ENCODE measurements around the gene TAL2. TPM values are rescaled to one million over a fixed set of nuclear protein-coding genes. Genes with fewer than 3 reads are reported as not detected.
A peak's percentile ranks its signal among the peaks of the same experiment; 100 is the strongest.

Gene TAL2
- total and polyA plus RNA-seq, 10 of the 15 experiments (the other 5 are each of a cell fraction or from before 2014, with no cell fraction given), result 0.16 to 0.51 (median 0.34) TPM; not detected in 1

- TF ChIP-seq DPF2 (IDR thresholded peaks at IDR 0.05) (peak; percentile 41; the same call in 1 of the 2 replicates), ZNF217 (IDR thresholded peaks at IDR 0.05) (no peak), CTCF (IDR thresholded peaks at IDR 0.05 in 2 of 3, conservative IDR thresholded peaks at IDR 0.05 in 1 of 3; ENCODE audit: control insufficient read depth in 2 of 3, extremely low read depth in 1 of 3, insufficient read depth in 1 of 3, low read depth in 3 of 3, low read length in 3 of 3) (no peak), SMARCA5 (IDR thresholded peaks at IDR 0.05) (0 out of 2 replicates have a peak, but pooled peaks have one; percentile 41), CBX5 (IDR thresholded peaks at IDR 0.05; ENCODE audit: low read depth) (no peak), NR2C2 (IDR thresholded peaks at IDR 0.05; ENCODE audit: borderline replicate concordance, control insufficient read depth, insufficient read length, low read depth) (no peak), SUPT20H (IDR thresholded peaks at IDR 0.05; ENCODE audit: borderline replicate concordance, control insufficient read depth, low read depth, low read length) (no peak), SIX5 (IDR thresholded peaks at IDR 0.05; ENCODE audit: low read depth, low read length, severe bottlenecking) (no peak), SREBF2 (IDR thresholded peaks at IDR 0.05; ENCODE audit: low read length) (no peak), PKNOX1 (IDR thresholded peaks at IDR 0.05) (no peak), SMC3 (IDR thresholded peaks at IDR 0.05; ENCODE audit: borderline replicate concordance, low read length) (no peak), HCFC1 (IDR thresholded peaks at IDR 0.05; ENCODE audit: low read length) (no peak), KDM1A (IDR thresholded peaks at IDR 0.05; ENCODE audit: borderline replicate concordance) (no peak), SREBF1 (IDR thresholded peaks at IDR 0.05; ENCODE audit: low read length) (no peak), RAD51 (IDR thresholded peaks at IDR 0.05) (no peak), ZBTB11 (CRISPR knock-in tag; IDR thresholded peaks at IDR 0.05) (no peak), STAT3 (IDR thresholded peaks at IDR 0.05; ENCODE audit: low read depth, low read length) (0 out of 2 replicates have a peak, but pooled peaks have one; percentile 40), FOS (IDR thresholded peaks at IDR 0.05; ENCODE audit: borderline replicate concordance, extremely low read depth, insufficient read length) (no peak), HSF1 (IDR thresholded peaks at IDR 0.05; ENCODE audit: low read depth, low read length) (no peak)
These were observed 32.8 kb downstream of the TAL2 start (continued) for GRCh38 chr9:105694848-105695581.
